Vagina (tissue), 2 donors: ENCODE results near the gene CRYGB.

Experiments used
- POLR2A ChIP-seq, 2 donors: fragments of 450-650 bp; IDR thresholded peaks; one replicate each; pipeline ENCODE4 v1.6.1; 2017; ENCODE audit warnings: antibody characterized with exemption in 2 of 2, mild to moderate bottlenecking in 2 of 2, moderate library complexity in 2 of 2
- POLR2AphosphoS5 ChIP-seq, 2 donors: sonication (generic); formaldehyde crosslinking; IDR thresholded peaks; one replicate each; pipeline ENCODE4 v1.9.0; 2017; ENCODE audit warnings: antibody characterized with exemption in 2 of 2, mild to moderate bottlenecking in 2 of 2, low read depth in 1 of 2; ENCODE audit not compliant: insufficient read depth in 1 of 2
- TF ChIP-seq, protein P1 (sequence below), 3 experiments: fragments of 450-650 bp in 2 of 3; fragments of 200-600 bp in 1 of 3; sonication (generic) in 1 of 3; IDR thresholded peaks; one replicate each; pipeline ENCODE4 v1.5.1; 2017 to 2019; ENCODE audit warnings: antibody characterized with exemption in 3 of 3, mild to moderate bottlenecking in 2 of 3, moderate library complexity in 2 of 3

DNA sequence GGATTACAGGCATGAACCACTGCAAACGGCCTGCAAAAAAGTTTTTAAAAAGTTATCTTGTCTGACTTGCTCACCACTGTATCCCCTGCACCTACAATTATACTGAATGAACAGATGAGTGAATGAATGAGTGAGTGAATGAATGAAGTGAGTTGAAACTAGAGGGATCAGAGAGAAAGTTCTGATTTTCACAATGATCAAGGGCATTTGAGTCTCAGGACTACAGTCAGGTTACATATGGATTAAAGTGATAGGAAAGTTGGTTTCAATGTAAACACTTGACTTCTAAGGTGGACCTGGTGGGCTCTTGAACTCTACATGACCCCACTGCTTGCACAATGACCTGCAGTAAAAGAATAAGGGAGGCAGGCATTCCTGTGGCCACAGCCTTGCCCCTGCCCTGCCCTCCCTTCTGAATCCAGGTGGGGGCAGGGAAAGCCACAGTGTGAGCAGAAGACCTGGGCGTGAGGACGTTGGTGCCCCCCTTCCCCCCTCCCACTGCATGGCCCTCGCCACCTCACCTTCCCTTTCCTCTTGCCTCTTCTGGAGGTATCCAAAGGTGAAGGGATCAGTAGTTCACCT is 33.2 kb upstream of the CRYGB start:
- TF ChIP-seq, protein P1, sequence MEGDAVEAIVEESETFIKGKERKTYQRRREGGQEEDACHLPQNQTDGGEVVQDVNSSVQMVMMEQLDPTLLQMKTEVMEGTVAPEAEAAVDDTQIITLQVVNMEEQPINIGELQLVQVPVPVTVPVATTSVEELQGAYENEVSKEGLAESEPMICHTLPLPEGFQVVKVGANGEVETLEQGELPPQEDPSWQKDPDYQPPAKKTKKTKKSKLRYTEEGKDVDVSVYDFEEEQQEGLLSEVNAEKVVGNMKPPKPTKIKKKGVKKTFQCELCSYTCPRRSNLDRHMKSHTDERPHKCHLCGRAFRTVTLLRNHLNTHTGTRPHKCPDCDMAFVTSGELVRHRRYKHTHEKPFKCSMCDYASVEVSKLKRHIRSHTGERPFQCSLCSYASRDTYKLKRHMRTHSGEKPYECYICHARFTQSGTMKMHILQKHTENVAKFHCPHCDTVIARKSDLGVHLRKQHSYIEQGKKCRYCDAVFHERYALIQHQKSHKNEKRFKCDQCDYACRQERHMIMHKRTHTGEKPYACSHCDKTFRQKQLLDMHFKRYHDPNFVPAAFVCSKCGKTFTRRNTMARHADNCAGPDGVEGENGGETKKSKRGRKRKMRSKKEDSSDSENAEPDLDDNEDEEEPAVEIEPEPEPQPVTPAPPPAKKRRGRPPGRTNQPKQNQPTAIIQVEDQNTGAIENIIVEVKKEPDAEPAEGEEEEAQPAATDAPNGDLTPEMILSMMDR (IDR thresholded peaks at IDR 0.05), result no peak
- TF ChIP-seq POLR2A (IDR thresholded peaks at IDR 0.05) (no peak), POLR2AphosphoS5 (IDR thresholded peaks at IDR 0.05; ENCODE audit: insufficient read depth in 1 of 2, low read depth in 1 of 2) (no peak)
